Choroid plexus epithelial cell (primary cell): ENCODE results near the gene PYGM.

Source experiments
- DNase-seq: peaks from one replicate; pipeline ENCODE4 v3.0.0-alpha.2; 2010; ENCODE audit warnings: low read depth
- H3K4me3 ChIP-seq: 2 replicates; pipeline ENCODE4 v1.5.1; 2011; ENCODE audit warnings: low read depth, mild to moderate bottlenecking, control low read depth, low read length, moderate library complexity
- CTCF ChIP-seq: conservative IDR thresholded peaks from 2 replicates; pipeline ENCODE4 v1.5.1; 2011; ENCODE audit warnings: low read depth, mild to moderate bottlenecking, control low read depth, inconsistent platforms, low read length, moderate library complexity

PYGM gene

GRCh38 chr11:64784813-64785581 is 25.2 kb upstream of the PYGM start:
- no peak overlapping the region for H3K4me3 ChIP-seq
- no peak for TF ChIP-seq CTCF
- DNase-seq = no peak

GRCh38 chr11:64778473-64779298 is 18.9 kb upstream of the PYGM start, which contains the start of gene SF1:
TSS of gene SF1 (minus strand) at chr11:64778542. CDS start at chr11:64778392, 150 bp downstream.
- peak within 1 kb of the TSS; percentile 91 for H3K4me3 ChIP-seq
- peak; percentile 14 for TF ChIP-seq CTCF
- DNase-seq = peak; percentile 100

- peak overlapping the region; percentile 91 for H3K4me3 ChIP-seq
- TF ChIP-seq CTCF = no peak
- DNase-seq = no peak
These were observed 18.4 kb upstream of the PYGM start for GRCh38 chr11:64778223-64778472.

- H3K4me3 ChIP-seq = peak overlapping the region; percentile 91
- peak; percentile 86 for DNase-seq
- TF ChIP-seq CTCF = no peak
These were observed 17.9 kb upstream of the PYGM start for GRCh38 chr11:64777449-64778222.

GRCh38 chr11:64776875-64777274 is 17.1 kb upstream of the PYGM start:
- H3K4me3 ChIP-seq = peak overlapping the region; percentile 91
- no peak for TF ChIP-seq CTCF
- DNase-seq = no peak

GRCh38 chr11:64776425-64776824 is 16.7 kb upstream of the PYGM start:
- DNase-seq = no peak
- no peak for TF ChIP-seq CTCF
- peak overlapping the region; percentile 91 for H3K4me3 ChIP-seq
